Stimulated activated CD8-positive, alpha-beta memory T cell treated with anti-CD3 and anti-CD28 coated beads, Interleukin-7, amount 100 ng/mL, for 4 hours (primary cell): ENCODE data around the gene PUS1.
"Not testable (repeated sequence)": the region's sequence is repeated elsewhere in the genome, so short reads cannot be mapped to it uniquely, and the experiment has no call there.

Experiments used
- DNase-seq, 2 donors: peaks; one replicate each; pipeline ENCODE4 v3.0.0-alpha.2; 2020; ENCODE audit warnings: low read depth in 2 of 2

The PUS1 gene

GRCh38 chr12:131934535-131934934, 5.5 kb downstream of the PUS1 start:
- DNase-seq = no peak

DNA sequence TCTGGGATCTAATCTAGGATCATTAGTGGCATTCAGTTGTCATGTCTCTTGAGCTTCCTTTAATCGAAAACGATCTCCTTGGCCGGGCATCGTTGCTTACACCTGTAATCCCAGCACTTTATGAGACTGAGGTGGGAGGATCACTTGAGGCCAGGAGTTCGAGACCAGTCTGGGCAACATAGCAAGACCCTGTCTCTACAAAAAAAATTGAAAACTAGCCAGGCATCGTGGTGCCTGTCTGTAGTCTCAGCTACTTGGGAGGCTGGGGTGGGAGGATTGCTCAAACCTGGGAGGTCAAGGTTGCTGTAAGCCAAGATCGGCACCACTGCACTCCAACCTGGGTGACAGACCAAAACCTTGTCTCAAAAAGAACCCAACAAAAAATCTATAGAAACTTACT, 9.0 kb downstream of the PUS1 start:
- no peak for DNase-seq

DNA sequence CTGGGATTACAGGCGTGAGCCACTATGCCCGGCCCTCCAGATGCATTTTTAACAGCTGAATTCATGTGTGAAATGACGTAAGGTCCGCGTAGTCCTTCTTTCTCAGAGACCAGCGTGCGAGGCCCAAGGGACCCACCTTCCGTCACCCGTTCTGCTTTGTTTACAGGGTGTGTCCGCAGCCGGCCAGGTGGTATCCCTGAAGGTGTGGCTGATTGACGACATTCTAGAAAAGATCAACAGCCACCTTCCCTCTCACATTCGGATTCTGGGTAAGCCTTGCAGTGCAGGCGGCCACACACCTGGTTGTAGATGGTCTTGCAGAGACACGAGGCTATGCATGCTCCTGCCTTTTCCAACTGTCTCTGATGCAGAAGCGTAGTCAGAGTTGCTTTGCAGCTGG, 9.9 kb downstream of the PUS1 start:
- DNase-seq = no peak

DNA sequence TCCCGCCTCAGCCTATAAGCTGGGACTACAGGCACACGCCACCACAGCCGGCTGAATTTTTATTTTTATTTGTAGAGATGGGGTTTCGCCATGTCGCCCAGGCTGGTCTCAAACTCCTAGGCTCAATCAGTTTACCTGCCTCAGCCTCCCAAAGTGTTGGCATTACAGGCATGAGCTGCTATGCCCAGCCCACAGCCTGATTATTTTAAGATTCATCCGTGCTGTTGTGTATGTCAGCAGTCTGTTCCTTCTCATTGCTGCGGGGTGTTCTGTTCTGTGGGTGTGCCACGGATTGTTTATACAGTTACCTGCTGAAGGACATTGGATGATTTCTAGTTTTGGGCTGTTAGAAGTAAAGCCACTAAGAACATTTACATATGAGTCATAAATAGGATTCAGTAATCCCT, 11.1 kb downstream of the PUS1 start:
- DNase-seq = no peak

DNA sequence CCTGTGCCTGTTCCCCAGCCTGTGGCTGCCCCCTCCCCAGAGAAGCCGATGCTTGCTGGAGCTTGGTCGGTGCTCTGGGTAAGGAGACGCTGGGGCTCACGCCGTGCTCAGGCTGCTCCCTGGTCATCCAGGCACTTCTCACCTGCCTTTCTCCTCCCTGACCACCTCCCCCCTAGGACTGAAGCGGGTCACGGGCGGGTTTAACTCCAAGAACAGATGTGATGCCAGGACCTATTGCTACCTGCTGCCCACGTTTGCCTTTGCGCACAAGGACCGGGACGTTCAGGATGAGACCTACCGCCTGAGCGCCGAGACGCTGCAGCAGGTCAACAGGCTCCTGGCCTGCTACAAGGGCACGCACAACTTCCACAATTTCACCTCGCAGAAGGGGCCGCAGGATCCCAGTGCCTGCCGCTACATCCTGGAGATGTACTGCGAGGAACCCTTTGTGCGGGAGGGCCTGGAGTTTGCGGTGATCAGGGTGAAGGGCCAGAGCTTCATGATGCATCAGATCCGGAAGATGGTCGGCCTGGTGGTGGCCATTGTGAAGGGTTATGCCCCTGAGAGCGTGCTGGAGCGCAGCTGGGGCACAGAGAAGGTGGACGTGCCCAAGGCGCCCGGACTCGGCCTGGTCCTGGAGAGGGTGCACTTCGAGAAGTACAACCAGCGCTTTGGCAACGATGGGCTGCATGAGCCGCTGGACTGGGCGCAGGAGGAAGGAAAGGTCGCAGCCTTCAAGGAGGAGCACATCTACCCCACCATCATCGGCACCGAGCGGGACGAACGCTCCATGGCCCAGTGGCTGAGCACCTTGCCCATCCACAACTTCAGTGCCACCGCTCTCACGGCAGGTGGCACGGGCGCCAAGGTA, 12.3 kb downstream of the PUS1 start:
- no peak for DNase-seq

DNA sequence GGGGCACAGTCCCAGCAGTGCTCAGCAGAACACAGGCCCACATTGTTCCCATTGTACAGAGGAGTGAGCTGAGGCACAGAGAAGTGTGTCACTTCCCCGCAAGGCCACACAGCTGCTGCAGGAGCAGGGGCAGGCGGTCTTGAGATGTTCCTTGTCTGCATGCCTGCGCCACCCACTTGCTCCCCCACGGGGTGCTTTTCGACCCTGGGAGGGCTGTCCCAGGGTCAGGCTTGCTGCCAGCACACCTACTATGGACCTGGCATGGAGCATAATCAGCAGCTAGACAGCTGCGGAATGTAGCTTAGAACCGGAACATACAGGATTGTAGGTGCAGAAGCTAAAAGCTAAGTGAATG, 12.9 kb downstream of the PUS1 start:
- DNase-seq = no peak

- DNase-seq = no peak
Measured at GRCh38 chr12:131942671-131943070, 13.6 kb downstream of the PUS1 start.

DNA sequence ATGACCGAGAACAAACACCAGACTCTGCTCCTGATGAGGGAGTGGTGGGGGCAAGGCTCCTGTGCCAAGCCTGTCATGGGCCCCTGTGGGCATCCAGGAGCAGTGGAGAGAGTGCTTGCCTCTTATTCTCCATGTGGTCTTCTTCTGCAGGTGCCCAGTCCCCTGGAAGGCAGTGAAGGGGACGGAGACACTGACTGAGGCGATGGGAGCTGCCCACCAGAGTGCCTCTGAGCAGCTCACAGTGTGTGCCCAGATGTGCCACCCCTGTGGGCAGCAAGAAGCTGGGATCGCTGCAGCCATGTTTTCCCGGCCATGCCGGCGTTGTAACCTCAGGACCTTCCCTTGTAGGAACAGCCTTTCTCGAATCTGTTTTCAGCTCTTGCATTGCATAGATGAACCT, 14.3 kb downstream of the PUS1 start:
- no peak for DNase-seq

- no peak for DNase-seq
Measured at GRCh38 chr12:131943876-131944275, 14.8 kb downstream of the PUS1 start.

GRCh38 chr12:131944601-131945251, 15.7 kb downstream of the PUS1 start:
- no peak for DNase-seq

DNA sequence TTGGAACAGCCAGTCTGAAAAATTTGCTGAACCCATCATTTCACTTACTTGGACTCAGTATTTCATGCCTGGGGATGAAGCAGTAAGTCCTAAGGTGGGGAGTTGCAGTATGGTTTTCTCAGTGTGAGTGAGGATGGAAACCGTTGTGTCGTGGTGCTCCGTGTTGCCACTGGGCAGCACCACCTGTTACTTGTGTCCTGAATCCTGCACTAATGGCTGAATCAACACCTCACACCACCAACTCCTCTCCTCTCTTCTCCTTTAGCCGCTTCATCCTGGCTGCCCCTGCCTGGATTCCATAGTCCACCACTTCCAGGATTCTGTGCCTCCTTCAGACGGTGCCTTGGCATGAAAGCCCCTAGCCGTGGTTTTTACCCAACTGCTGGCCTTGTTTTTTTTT, 17.7 kb downstream of the PUS1 start:
- DNase-seq = no peak

- DNase-seq = no peak
Measured at GRCh38 chr12:131947482-131948027, 18.5 kb downstream of the PUS1 start.

- DNase-seq = no peak
Measured at GRCh38 chr12:131948166-131948712, 19.2 kb downstream of the PUS1 start.

GRCh38 chr12:131948713-131949430, 19.8 kb downstream of the PUS1 start:
- not testable (repeated sequence) for DNase-seq

- peak; percentile 94 to 97 for DNase-seq
Measured at GRCh38 chr12:131949431-131950181, 20.5 kb downstream of the PUS1 start, which contains the start of gene EP400. Gene EP400, plus strand, starts transcription at chr12:131949942. Its CDS starts 10,678 bp downstream, at chr12:131960620.

DNA sequence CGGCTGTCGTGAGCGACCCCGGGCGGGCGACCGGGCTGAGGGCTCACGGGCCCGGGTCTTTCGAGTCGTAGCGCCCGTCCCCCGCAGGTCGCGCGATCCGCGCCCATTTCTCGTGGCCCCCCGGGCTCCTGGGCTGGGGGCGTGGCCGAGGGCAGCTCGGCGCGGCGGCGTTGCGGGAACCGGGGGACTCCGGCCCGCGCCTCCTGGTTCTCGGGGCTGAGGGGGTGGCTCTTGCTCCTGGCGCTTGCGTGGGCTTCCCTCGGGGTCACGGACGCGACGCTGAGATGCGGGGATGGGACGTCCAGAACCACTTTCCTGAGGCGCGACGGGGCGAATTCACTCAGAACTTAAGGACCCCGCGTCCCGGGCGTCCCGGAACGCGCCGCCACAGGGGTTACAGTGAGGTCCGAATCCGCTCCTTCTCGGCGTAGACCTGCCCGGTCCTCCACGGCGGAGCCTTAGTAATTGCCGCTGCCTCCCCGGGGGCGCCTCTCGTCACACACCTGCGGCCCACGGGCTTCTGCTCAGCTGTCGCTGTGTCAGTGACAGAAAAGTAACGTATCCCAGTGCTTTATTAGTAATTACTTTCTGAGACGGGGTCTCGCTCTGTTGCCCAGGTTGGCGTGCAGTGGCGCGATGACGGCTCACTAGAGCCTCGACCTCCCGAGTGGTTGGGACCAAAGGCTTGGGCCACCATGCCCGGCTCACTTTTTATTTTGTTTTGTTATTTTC, 21.3 kb downstream of the PUS1 start:
- peak; percentile 21 to 45 for DNase-seq

DNA sequence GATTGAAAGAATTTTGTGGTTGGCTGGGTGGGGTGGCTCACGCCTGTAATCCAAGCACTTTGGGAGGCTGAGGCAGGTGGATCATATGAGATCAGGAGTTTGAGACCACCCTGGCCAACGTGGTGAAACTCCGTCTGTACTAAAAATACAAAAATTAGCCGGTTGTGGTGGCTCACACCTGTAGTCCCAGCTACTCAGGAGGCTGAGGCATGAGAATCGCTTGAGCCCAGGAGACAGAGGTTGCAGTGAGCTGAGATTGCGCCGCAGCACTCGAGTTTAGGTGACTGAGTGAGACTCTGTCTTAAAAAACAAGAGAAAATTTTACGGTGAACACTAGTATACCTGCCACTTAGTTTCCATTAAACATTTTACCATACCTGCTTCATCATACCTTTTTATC, 24.7 kb downstream of the PUS1 start:
- DNase-seq = not testable (repeated sequence)

- DNase-seq = not testable (repeated sequence)
Measured at GRCh38 chr12:131954460-131954859, 25.4 kb downstream of the PUS1 start.

GRCh38 chr12:131959116-131959515, 30.0 kb downstream of the PUS1 start:
- no peak for DNase-seq
